ENCODE results near the gene SLC29A3.

Gene SLC29A3

GRCh38 chr10:71337219-71337701 lies 18.2 kb downstream of the SLC29A3 start:
- ChIA-PET POLR2A (no interaction called here), CTCF (interaction anchor here (1.2 kb wide), 1 partner anchor 23 kb away, joined by 4 read pairs; no protein-coding TSS in a partner anchor)
- no peak for DNase-seq (ENCODE audit: low read depth, low spot score)

GRCh38 chr10:71338728-71339495 lies 19.9 kb downstream of the SLC29A3 start:
- no peak for DNase-seq (ENCODE audit: low read depth, low spot score)

More at GRCh38 chr10:71337219-71337701, 18.2 kb downstream of the SLC29A3 start:
- no peak overlapping the region for H3K4me3 ChIP-seq (ENCODE audit: low read depth, low read length)
- TF ChIP-seq CTCF (IDR thresholded peaks at IDR 0.05; ENCODE audit: insufficient read depth, low read length, missing control alignments): no peak

GRCh38 chr10:71339796-71340589 lies 20.9 kb downstream of the SLC29A3 start:
- no peak for TF ChIP-seq CTCF (IDR thresholded peaks at IDR 0.05; ENCODE audit: insufficient read depth, low read length, missing control alignments)
- ChIA-PET CTCF (interaction anchor here (0.9 to 2.1 kb wide), 4 partner anchors 11 to 230 kb away, joined by 3 to 9 read pairs (median 4); partner anchors contain the start of gene SLC29A3), POLR2A (no interaction called here)
- H3K4me3 ChIP-seq (ENCODE audit: low read depth, low read length): no peak overlapping the region
- DNase-seq (ENCODE audit: low read depth, low spot score): no peak

More at GRCh38 chr10:71338728-71339495, 19.9 kb downstream of the SLC29A3 start:
- CTCF ChIA-PET: interaction anchor here (0.9 to 2.1 kb wide), 3 partner anchors 19 to 231 kb away, joined by 3 to 9 read pairs (median 4); partner anchors contain the start of gene SLC29A3
- H3K4me3 ChIP-seq (ENCODE audit: low read depth, low read length): no peak overlapping the region
- POLR2A ChIA-PET: interaction anchor here (0.7 kb wide), 1 partner anchor 374 kb away, joined by 4 read pairs; no protein-coding TSS in a partner anchor
- TF ChIP-seq CTCF (IDR thresholded peaks at IDR 0.05; ENCODE audit: insufficient read depth, low read length, missing control alignments): no peak

- TF ChIP-seq CTCF (IDR thresholded peaks at IDR 0.05; ENCODE audit: insufficient read depth, low read length, missing control alignments): no peak
- no peak for DNase-seq (ENCODE audit: low read depth, low spot score)
- H3K4me3 ChIP-seq (ENCODE audit: low read depth, low read length): no peak overlapping the region
- POLR2A ChIA-PET: interaction anchor here (0.6 kb wide), 1 partner anchor 22 kb away, joined by 3 read pairs; no protein-coding TSS in a partner anchor
- CTCF ChIA-PET: interaction anchor here (0.8 to 1.3 kb wide), 2 partner anchors 8 to 34 kb away, joined by 3 read pairs; no protein-coding TSS in a partner anchor
Observed at GRCh38 chr10:71342573-71343391, 23.7 kb downstream of the SLC29A3 start.

- POLR2A ChIA-PET: interaction anchor here (0.6 kb wide), 1 partner anchor 21 kb away, joined by 3 read pairs; no protein-coding TSS in a partner anchor
- DNase-seq (ENCODE audit: low read depth, low spot score): no peak
- CTCF ChIA-PET: interaction anchor here (0.8 to 1.5 kb wide), 4 partner anchors 9 to 33 kb away, joined by 3 to 6 read pairs (median 4); no protein-coding TSS in a partner anchor
Observed at GRCh38 chr10:71343392-71343773, 24.3 kb downstream of the SLC29A3 start.

More at GRCh38 chr10:71343392-71343773, 24.3 kb downstream of the SLC29A3 start:
- TF ChIP-seq CTCF (IDR thresholded peaks at IDR 0.05; ENCODE audit: insufficient read depth, low read length, missing control alignments): no peak
- no peak overlapping the region for H3K4me3 ChIP-seq (ENCODE audit: low read depth, low read length)

All from AG04449 (cell line).